Transverse colon (tissue), 4 donors: ENCODE measurements around the gene NSD1. TPM values are rescaled to one million over a fixed set of nuclear protein-coding genes. Genes with fewer than 3 reads are reported as not detected.

Experiments
- DNase-seq: peaks from one replicate; pipeline ENCODE4 v3.0.0-alpha.2; 2019
- H3K27ac ChIP-seq, 4 donors: fragments of 200-600 bp; sonication (generic); 2 replicates each; pipeline ENCODE4 v1.5.1; 2016 to 2018; ENCODE audit warnings: inconsistent platforms in 4 of 4
- H3K27me3 ChIP-seq: fragments of 200-600 bp; sonication (generic); 2 replicates; pipeline ENCODE4 v1.5.1; 2017; ENCODE audit warnings: inconsistent platforms
- H3K36me3 ChIP-seq, 4 donors: fragments of 200-600 bp; sonication (generic); 2 replicates each; pipeline ENCODE4 v1.5.1; 2017 to 2019; ENCODE audit warnings: inconsistent platforms in 4 of 4
- H3K4me1 ChIP-seq, 4 donors: fragments of 200-600 bp; sonication (generic); 2 replicates each; pipeline ENCODE4 v1.5.1; 2017 to 2020; ENCODE audit warnings: inconsistent platforms in 4 of 4
- H3K4me3 ChIP-seq, 4 donors: fragments of 200-600 bp; sonication (generic); 1 replicate in 1 of 4; 2 replicates in 3 of 4; pipeline versions ENCODE4 v1.5.1 to v1.6.1; 2017 to 2019; ENCODE audit warnings: inconsistent platforms in 4 of 4
- H3K9me3 ChIP-seq, 2 donors: fragments of 200-600 bp; sonication (generic); 2 replicates each; pipeline ENCODE4 v1.5.1; 2017 to 2019; ENCODE audit warnings: inconsistent platforms in 2 of 2
- EP300 ChIP-seq: sonication (generic); formaldehyde crosslinking; IDR thresholded peaks from one replicate; pipeline ENCODE4 v1.6.1; 2017; ENCODE audit warnings: antibody characterized with exemption, low read depth
- POLR2A ChIP-seq: fragments of 450-650 bp; IDR thresholded peaks from one replicate; pipeline ENCODE4 v1.6.1; 2016; ENCODE audit warnings: antibody characterized with exemption, mild to moderate bottlenecking, moderate library complexity
- POLR2AphosphoS5 ChIP-seq, 3 donors: sonication (generic); formaldehyde crosslinking; IDR thresholded peaks; one replicate each; pipeline ENCODE4 v1.6.1; 2016; ENCODE audit warnings: antibody characterized with exemption in 3 of 3
- WGBS, 2 donors: methylation state at CpG; one replicate each; pipeline ENCODE4 v1.1.5; 2018; ENCODE audit warnings: low coverage in 1 of 2; 5-methylcytosine and 5-hydroxymethylcytosine counted together
- in situ Hi-C, 4 donors: fragments of 200-750 bp; cut with MboI; loops; one replicate each; pipeline versions ENCODE4 v1.15.0 to v1.15.1; 2017; ENCODE audit warnings: low sequenced_read_pairs in 3 of 4, low pct_ligation_motif_present in 1 of 4, low pct_unique_long_range_greater_than_20kb in 1 of 4
- intact Hi-C: fragments of 100-400 bp; cut with DNase I; formaldehyde crosslinking; loops from one replicate; pipeline ENCODE4 v1.15.1; 2023; ENCODE audit warnings: low total_unique reads
- total RNA-seq, 4 donors: library from RNA; depleted of rRNA; stranded (reverse); fragments of >200 nt; gene quantifications; one replicate each; pipeline ENCODE4 v1.1.0, GENCODE V29; 2016
- TF ChIP-seq, protein P1 (sequence below), 5 experiments: fragments of 200-600 bp in 3 of 5; fragments of 450-650 bp in 2 of 5; sonication (generic) in 3 of 5; IDR thresholded peaks; 1 replicate in 2 of 5; 2 replicates in 3 of 5; pipeline ENCODE4 v1.5.1; 2016 to 2017; ENCODE audit warnings: antibody characterized with exemption in 5 of 5, inconsistent platforms in 3 of 5, mild to moderate bottlenecking in 2 of 5, moderate library complexity in 1 of 5

The NSD1 gene
- total RNA-seq, 4 donors from 2014 or later: 32.6 to 84.9 (median 60.7) TPM

DNA sequence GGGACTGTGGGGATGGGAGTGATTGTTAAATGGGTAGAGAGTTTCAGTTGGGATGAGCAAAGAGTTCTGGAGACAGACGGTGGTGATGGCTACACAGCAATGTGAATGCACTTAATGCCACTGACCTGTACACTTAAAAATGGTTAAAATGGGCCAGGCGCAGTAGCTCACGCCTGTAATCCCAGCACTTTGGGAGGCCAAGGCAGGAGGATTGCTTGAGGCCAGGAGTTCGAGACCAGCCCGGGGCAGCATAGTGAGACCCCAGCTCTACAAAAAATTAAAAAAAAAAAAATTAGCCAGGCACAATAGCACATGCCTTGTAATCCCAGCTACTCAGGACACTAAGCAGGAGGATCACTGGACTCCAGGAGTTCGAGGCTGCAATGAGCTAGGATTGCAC lies 210.2 kb downstream of the NSD1 start:
- Histone ChIP-seq H3K36me3 (peaks cover 0 to 22% (median 6%) of the 10 kb centered on the region in 4 donors), H3K27ac (no peak overlapping the region), H3K4me1 (peaks cover 0 to 11% (median 5%) of the 10 kb centered on the region in 4 donors), H3K27me3 (no peaks in the 10 kb centered on the region), H3K9me3 (no peaks in the 10 kb centered on the region), H3K4me3 (no peak overlapping the region)
- intact Hi-C loops: no loop called here
- no peak for TF ChIP-seq EP300
- TF ChIP-seq POLR2A: no peak
- TF ChIP-seq POLR2AphosphoS5 (IDR thresholded peaks at IDR 0.05): no peak
- TF ChIP-seq, protein P1, sequence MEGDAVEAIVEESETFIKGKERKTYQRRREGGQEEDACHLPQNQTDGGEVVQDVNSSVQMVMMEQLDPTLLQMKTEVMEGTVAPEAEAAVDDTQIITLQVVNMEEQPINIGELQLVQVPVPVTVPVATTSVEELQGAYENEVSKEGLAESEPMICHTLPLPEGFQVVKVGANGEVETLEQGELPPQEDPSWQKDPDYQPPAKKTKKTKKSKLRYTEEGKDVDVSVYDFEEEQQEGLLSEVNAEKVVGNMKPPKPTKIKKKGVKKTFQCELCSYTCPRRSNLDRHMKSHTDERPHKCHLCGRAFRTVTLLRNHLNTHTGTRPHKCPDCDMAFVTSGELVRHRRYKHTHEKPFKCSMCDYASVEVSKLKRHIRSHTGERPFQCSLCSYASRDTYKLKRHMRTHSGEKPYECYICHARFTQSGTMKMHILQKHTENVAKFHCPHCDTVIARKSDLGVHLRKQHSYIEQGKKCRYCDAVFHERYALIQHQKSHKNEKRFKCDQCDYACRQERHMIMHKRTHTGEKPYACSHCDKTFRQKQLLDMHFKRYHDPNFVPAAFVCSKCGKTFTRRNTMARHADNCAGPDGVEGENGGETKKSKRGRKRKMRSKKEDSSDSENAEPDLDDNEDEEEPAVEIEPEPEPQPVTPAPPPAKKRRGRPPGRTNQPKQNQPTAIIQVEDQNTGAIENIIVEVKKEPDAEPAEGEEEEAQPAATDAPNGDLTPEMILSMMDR (IDR thresholded peaks at IDR 0.05): no peak
- no peak for DNase-seq
- in situ Hi-C loops: no loop called here
- 98 to 100% methylated on average over 4 to 6 of the region's 6 CpGs for WGBS, 2 donors

DNA sequence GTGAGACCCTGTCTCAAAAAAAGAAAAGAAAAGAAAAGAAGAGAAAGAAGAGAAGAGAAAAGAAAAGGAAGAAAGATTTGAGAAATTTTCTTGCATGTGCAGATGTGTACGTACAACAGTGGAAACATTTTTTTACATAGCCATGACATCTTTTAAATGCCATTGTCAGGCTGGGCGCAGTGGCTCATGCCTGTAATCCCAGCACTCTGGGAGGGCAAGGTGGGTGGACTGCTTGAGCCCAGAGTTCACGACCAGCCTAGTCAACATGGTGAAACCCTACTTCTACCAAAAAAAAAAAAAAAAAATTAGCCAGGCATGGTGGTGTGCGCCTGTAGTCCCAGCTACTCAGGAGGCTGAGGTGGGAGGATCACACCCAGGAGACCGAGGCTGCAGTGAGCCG lies 211.3 kb downstream of the NSD1 start:
- intact Hi-C loops: no loop called here
- 90 to 97% methylated on average over 5 to 6 of the region's 6 CpGs for WGBS, 2 donors
- Histone ChIP-seq H3K27ac (no peak overlapping the region), H3K27me3 (no peaks in the 10 kb centered on the region), H3K9me3 (no peaks in the 10 kb centered on the region), H3K4me1 (peaks cover 7 to 22% (median 13%) of the 10 kb centered on the region in 4 donors), H3K36me3 (peaks cover 0 to 22% (median 6%) of the 10 kb centered on the region in 4 donors), H3K4me3 (no peak overlapping the region)
- DNase-seq: no peak
- no peak for TF ChIP-seq POLR2A
- TF ChIP-seq EP300: no peak
- TF ChIP-seq, protein P1 (IDR thresholded peaks at IDR 0.05): no peak
- TF ChIP-seq POLR2AphosphoS5 (IDR thresholded peaks at IDR 0.05): no peak
- in situ Hi-C loops: no loop called here

DNA sequence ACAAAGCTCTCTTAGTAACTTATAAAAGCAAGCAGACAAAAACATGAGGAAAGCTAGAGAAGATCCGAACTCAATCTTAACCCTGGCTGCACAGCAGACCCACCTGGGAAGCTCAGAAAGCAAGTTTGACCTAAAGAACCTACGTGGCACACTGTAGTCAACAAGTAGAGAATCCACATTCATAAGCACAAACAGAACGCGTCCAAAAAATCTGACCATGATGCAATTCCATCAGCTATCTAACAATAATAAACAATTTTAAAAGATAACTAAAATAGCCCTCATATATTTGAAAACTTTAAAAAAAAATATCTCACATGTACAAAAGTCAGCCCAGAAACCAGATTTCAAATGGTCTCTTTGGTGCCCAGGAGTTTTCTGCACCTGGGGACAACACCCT lies 213.2 kb downstream of the NSD1 start:
- in situ Hi-C loops (no loop called here), intact Hi-C loops (no loop called here)
- no peak overlapping the region for H3K27ac ChIP-seq
- TF ChIP-seq POLR2A: no peak
- TF ChIP-seq, protein P1 (IDR thresholded peaks at IDR 0.05): no peak
- no peak for TF ChIP-seq POLR2AphosphoS5 (IDR thresholded peaks at IDR 0.05)
- TF ChIP-seq EP300: no peak
- H3K9me3 ChIP-seq: no peaks in the 10 kb centered on the region
- WGBS, 2 donors: 79 to 92% methylated on average over 2 to 4 of the region's 4 CpGs
- no peaks in the 10 kb centered on the region for H3K27me3 ChIP-seq
- H3K4me3 ChIP-seq: no peak overlapping the region
- H3K36me3 ChIP-seq: peaks cover 0 to 14% (median 6%) of the 10 kb centered on the region in 4 donors
- peaks cover 17 to 33% (median 25%) of the 10 kb centered on the region in 4 donors for H3K4me1 ChIP-seq
- DNase-seq: no peak

DNA sequence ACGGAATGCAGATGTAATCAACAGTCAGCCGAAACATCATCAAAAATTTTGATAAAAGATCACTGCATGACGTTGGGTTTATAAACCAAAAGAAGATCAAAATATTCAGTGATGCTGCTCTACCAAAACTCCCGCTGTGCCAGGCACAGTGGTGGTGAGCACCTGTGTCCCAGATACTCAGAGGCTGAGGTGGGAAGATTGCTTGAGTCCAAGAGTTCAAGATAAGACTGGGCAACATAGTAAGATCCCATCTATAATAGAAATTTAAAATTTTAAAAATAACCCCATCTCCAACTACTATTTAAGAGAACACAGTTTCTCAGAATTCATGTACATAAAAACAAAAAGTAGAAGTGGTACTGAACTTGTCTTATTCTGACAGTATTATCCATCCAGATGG lies 214.1 kb downstream of the NSD1 start:
- Histone ChIP-seq H3K27ac (no peak overlapping the region), H3K4me1 (peaks cover 17 to 37% (median 25%) of the 10 kb centered on the region in 4 donors), H3K9me3 (no peaks in the 10 kb centered on the region), H3K36me3 (peaks cover 0 to 9% (median 2%) of the 10 kb centered on the region in 4 donors), H3K4me3 (no peak overlapping the region), H3K27me3 (no peaks in the 10 kb centered on the region)
- intact Hi-C loops (no loop called here), in situ Hi-C loops (no loop called here)
- TF ChIP-seq POLR2A (no peak), EP300 (no peak), POLR2AphosphoS5 (IDR thresholded peaks at IDR 0.05) (no peak)
- TF ChIP-seq, protein P1 (IDR thresholded peaks at IDR 0.05): no peak
- WGBS, 2 donors: 88 to 96% methylated on average over 4 of the region's 4 CpGs
- DNase-seq: no peak
